Measurements from ENCODE around the gene SIRPA.

DNA sequence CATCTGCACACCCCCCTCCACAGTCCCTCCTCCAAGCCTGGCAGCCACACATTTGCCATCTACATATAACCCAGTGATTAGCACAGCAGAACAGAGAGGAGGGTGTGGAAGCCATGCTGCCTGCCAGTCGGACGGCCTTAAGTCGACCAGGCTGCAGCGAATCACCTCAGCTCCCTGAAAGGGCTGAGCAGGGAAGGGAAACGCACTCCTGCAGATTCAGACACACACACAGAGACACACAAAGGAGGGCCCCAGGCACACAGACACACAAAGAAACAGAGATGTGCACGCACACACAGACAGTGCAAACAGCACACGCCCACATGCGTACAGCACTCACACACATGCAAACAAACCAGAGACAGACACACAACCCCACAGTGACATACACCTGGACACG, 11.2 kb upstream of the SIRPA start:
- TF ChIP-seq, protein P1, sequence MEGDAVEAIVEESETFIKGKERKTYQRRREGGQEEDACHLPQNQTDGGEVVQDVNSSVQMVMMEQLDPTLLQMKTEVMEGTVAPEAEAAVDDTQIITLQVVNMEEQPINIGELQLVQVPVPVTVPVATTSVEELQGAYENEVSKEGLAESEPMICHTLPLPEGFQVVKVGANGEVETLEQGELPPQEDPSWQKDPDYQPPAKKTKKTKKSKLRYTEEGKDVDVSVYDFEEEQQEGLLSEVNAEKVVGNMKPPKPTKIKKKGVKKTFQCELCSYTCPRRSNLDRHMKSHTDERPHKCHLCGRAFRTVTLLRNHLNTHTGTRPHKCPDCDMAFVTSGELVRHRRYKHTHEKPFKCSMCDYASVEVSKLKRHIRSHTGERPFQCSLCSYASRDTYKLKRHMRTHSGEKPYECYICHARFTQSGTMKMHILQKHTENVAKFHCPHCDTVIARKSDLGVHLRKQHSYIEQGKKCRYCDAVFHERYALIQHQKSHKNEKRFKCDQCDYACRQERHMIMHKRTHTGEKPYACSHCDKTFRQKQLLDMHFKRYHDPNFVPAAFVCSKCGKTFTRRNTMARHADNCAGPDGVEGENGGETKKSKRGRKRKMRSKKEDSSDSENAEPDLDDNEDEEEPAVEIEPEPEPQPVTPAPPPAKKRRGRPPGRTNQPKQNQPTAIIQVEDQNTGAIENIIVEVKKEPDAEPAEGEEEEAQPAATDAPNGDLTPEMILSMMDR (IDR thresholded peaks at IDR 0.05): no peak
- no peak for TF ChIP-seq POLR2A (IDR thresholded peaks at IDR 0.05)
